K562 (cell line): ENCODE data around the gene LPIN1. TPM values are rescaled to one million over a fixed set of nuclear protein-coding genes. Genes with fewer than 3 reads are reported as not detected.

Experiments used
- ATAC-seq: fragments of 200-7000 bp; cut with Tn5 transposase; 3 replicates; pipeline ENCODE4 v1.9.1; 2020; ENCODE audit warnings: moderate library complexity
- BruUV-seq: library from RNA; stranded (reverse); fragments of 400-500 nt; replicated peaks from 2 replicates; lab custom pipeline; 2021; lab: Mats Ljungman, UMichigan
- CTCF ChIA-PET: fragments of 300-600 bp; formaldehyde crosslinking; extraction: SDS; loops from one replicate; lab custom pipeline; 2021; ENCODE audit warnings: low intra/inter-chr PET ratio; lab: Yijun Ruan, JAX
- POLR2A ChIA-PET: fragments of 300-600, 350-650 bp; sonication (Branson Sonifier 250); formaldehyde crosslinking; extraction: SDS; loops from one replicate; lab custom pipeline; 2021; ENCODE audit warnings: antibody characterized with exemption, inconsistent platforms; lab: Yijun Ruan, JAX
- DNase-seq, 4 experiments: peaks; one replicate each; pipeline versions ENCODE4 v3.0.0 to v3.0.0-alpha.2; 2011 to 2018; ENCODE audit warnings: low spot score in 3 of 4, mixed read lengths in 3 of 4; ENCODE audit errors: extremely low read depth in 1 of 4
- FAIRE-seq: peaks from 2 replicates; lab custom pipeline; 2011; peaks lifted over from hg19 to GRCh38; lab: Jason Lieb, UNC
- H2AFZ ChIP-seq: 2 replicates; pipeline ENCODE4 v1.6.0; 2011; ENCODE audit warnings: low read depth, low read length, control low read depth, inconsistent platforms
- H3K27ac ChIP-seq: fragments of 200-600 bp; 3 replicates; pipeline ENCODE4 v1.8.0; 2011; ENCODE audit warnings: low read depth, mild to moderate bottlenecking, control low read depth, inconsistent platforms, low read length, moderate library complexity, mixed read lengths; ENCODE audit errors: extremely low read depth
- H3K27me3 ChIP-seq, 2 experiments: fragments of 300-600 bp in 1 of 2; 2 replicates in 1 of 2; 3 replicates in 1 of 2; pipeline versions ENCODE4 v1.6.0 to v1.8.0; 2011; ENCODE audit warnings: inconsistent platforms in 2 of 2, low read length in 2 of 2, mild to moderate bottlenecking in 1 of 2, mixed read lengths in 1 of 2, moderate library complexity in 1 of 2; ENCODE audit not compliant: control insufficient read depth in 2 of 2, insufficient read depth in 2 of 2
- H3K36me3 ChIP-seq: fragments of 300-600 bp; 3 replicates; pipeline ENCODE4 v1.8.0; 2011; ENCODE audit warnings: mild to moderate bottlenecking, low read length, inconsistent platforms; ENCODE audit not compliant: control insufficient read depth, insufficient read depth
- H3K4me1 ChIP-seq, 2 experiments: fragments of 200-600 bp in 1 of 2; replicated peaks in 1 of 2; 2 replicates in 1 of 2; 3 replicates in 1 of 2; pipeline versions ENCODE4 v1.5.1 to v1.8.0; 2011; ENCODE audit warnings: inconsistent platforms in 2 of 2, low read length in 2 of 2, mild to moderate bottlenecking in 1 of 2, mixed read lengths in 1 of 2, moderate library complexity in 1 of 2; ENCODE audit not compliant: control insufficient read depth in 2 of 2, insufficient read depth in 2 of 2
- H3K4me2 ChIP-seq: 2 replicates; pipeline ENCODE4 v1.6.1; 2011; ENCODE audit warnings: low read length, control low read depth, inconsistent platforms, mixed read lengths; ENCODE audit not compliant: insufficient read depth
- H3K4me3 ChIP-seq: fragments of 200-600 bp; sonication (generic), shearing (Covaris generic); 2 replicates; pipeline ENCODE4 v1.5.1; 2016; ENCODE audit warnings: control low read depth, inconsistent platforms
- H3K79me2 ChIP-seq: fragments of 200-600 bp; 3 replicates; pipeline ENCODE4 v1.8.0; 2011; ENCODE audit warnings: low read length, inconsistent platforms; ENCODE audit not compliant: control insufficient read depth, insufficient read depth
- H3K9ac ChIP-seq, 2 experiments: 2 replicates each; pipeline versions ENCODE4 v1.6.0 to v1.6.1; 2011; ENCODE audit warnings: low read depth in 2 of 2, low read length in 2 of 2, control low read depth in 1 of 2, inconsistent platforms in 1 of 2, mild to moderate bottlenecking in 1 of 2, mixed read lengths in 1 of 2; ENCODE audit not compliant: insufficient read depth in 1 of 2
- H3K9me1 ChIP-seq: one replicate; pipeline ENCODE4 v1.6.0; 2011; ENCODE audit warnings: inconsistent platforms, mild to moderate bottlenecking, low read length, moderate library complexity; ENCODE audit not compliant: control insufficient read depth, insufficient read depth
- H3K9me3 ChIP-seq: replicated peaks from 2 replicates; pipeline ENCODE4 v1.5.1; 2011; ENCODE audit warnings: low read depth, low read length, inconsistent platforms; ENCODE audit not compliant: control insufficient read depth, insufficient read depth
- H4K20me1 ChIP-seq: replicated peaks from 2 replicates; pipeline ENCODE4 v1.6.1; 2011; ENCODE audit warnings: low read length, inconsistent platforms, mixed read lengths; ENCODE audit not compliant: control insufficient read depth, insufficient read depth
- BRD4 ChIP-seq: fragments of 200-600 bp; sonication (generic); IDR thresholded peaks from 2 replicates; pipeline ENCODE4 v1.6.1; 2017; ENCODE audit warnings: inconsistent platforms
- GTF3C2 ChIP-seq: IDR thresholded peaks from 3 replicates; pipeline ENCODE4 v1.6.1; 2011; ENCODE audit warnings: borderline replicate concordance, mild to moderate bottlenecking, moderate library complexity; ENCODE audit not compliant: insufficient read length; ENCODE audit errors: extremely low read depth
- ILF3 ChIP-seq: fragments of 450-650 bp; IDR thresholded peaks from 2 replicates; pipeline ENCODE4 v1.6.1; 2018; ENCODE audit warnings: antibody characterized with exemption, mild to moderate bottlenecking, moderate library complexity, borderline replicate concordance
- ZNF592 ChIP-seq: fragments of 450-650 bp; IDR thresholded peaks from 2 replicates; pipeline ENCODE4 v1.6.1; 2017; ENCODE audit warnings: antibody characterized with exemption, mild to moderate bottlenecking
- WGBS: fragments of 100-300 bp; shearing (Covaris generic); methylation state at CpG from one replicate; pipeline ENCODE4 v1.1.6; 2016; ENCODE audit warnings: low coverage, mixed read lengths; ENCODE audit not compliant: insufficient coverage; ENCODE audit errors: missing lambda C conversion rate; 5-methylcytosine and 5-hydroxymethylcytosine counted together
- in situ Hi-C: fragments of 300-500 bp; cut with MboI; formaldehyde crosslinking; loops from 4 replicates; pipeline ENCODE4 v1.15.0; 2018; ENCODE audit warnings: inconsistent platforms, mixed read lengths
- intact Hi-C: fragments of 100-400 bp; cut with micrococcal nuclease; formaldehyde crosslinking; loops from 2 replicates; pipeline ENCODE4 v1.14.2; 2022
- polyA plus RNA-seq, 8 experiments: library from polyadenylated mRNA; depleted of rRNA in 4 of 8; stranded (reverse) in 5 of 8; unstranded in 3 of 8; fragments of >200 nt; fragmentation: Nextera tagmentation in 2 of 8; fragmentation: Illumina TruSeq in 1 of 8; extraction: Ambion mirVana in 2 of 8; extraction: Trizol in 1 of 8; gene quantifications; 2 replicates each; pipeline versions ENCODE4 v1.2.1 to v1.2.3, GENCODE V29; 2011 to 2014; ENCODE audit warnings: inconsistent platforms in 1 of 8, missing spikeins in 1 of 8
- total RNA-seq, 7 experiments: library from RNA; depleted of rRNA in 6 of 7; stranded (reverse); fragments of >200 nt in 6 of 7; fragmentation: Illumina TruSeq in 2 of 7; extraction: Trizol in 2 of 7; gene quantifications; 2 replicates each; pipeline versions ENCODE4 v1.2.1 to v1.2.3, GENCODE V29; 2011 to 2021; ENCODE audit warnings: low replicate concordance in 1 of 7

The LPIN1 gene
- total and polyA plus RNA-seq, 9 of the 15 experiments (the other 6 are each of a cell fraction or from before 2014, with no cell fraction given): 9.2 to 84.0 (median 27.8) TPM

GRCh38 chr2:11715987-11716652, 30.3 kb upstream of the LPIN1 start:
- no peak overlapping the region for H3K4me2 ChIP-seq
- no peaks in the 10 kb centered on the region for H3K9me3 ChIP-seq
- FAIRE-seq (no peak), ATAC-seq (peak; percentile 13; the same call in 2 of the 3 replicates), DNase-seq (no peak)
- H3K36me3 ChIP-seq: no peaks in the 10 kb centered on the region
- in situ Hi-C loops: no loop called here
- peak overlapping the region; percentile 29 for H2AFZ ChIP-seq
- H3K9ac ChIP-seq: peak overlapping the region in 1 of 2 experiments; percentile 27; a peak in 1 of 4 replicates
- H3K27ac ChIP-seq: no peak overlapping the region
- 58% methylated on average over 11 of the region's 12 CpGs for WGBS
- H3K4me1 ChIP-seq: peaks cover 3 to 9% of the 10 kb centered on the region in 2 experiments; a peak in 4 of 5 replicates
- TF ChIP-seq ZNF592: no peak
- TF ChIP-seq BRD4: no peak
- TF ChIP-seq ILF3: no peak
- no peak for TF ChIP-seq GTF3C2
- ChIA-PET POLR2A (interaction anchor here (0.6 to 0.7 kb wide), 2 partner anchors 37 to 56 kb away, joined by 3 to 4 read pairs; no protein-coding TSS in a partner anchor), CTCF (no interaction called here)
- intact Hi-C loops: no loop called here
- peaks cover 13 to 39% of the 10 kb centered on the region in 2 experiments for H3K27me3 ChIP-seq
- no peaks in the 10 kb centered on the region for H3K79me2 ChIP-seq
- H4K20me1 ChIP-seq: no peaks in the 10 kb centered on the region; the same call in 1 of the 2 replicates
- no peak overlapping the region for H3K4me3 ChIP-seq
- H3K9me1 ChIP-seq: no peaks in the 10 kb centered on the region
- BruUV-seq: no TSS peak
